Measurements from ENCODE around the gene FBXW8.
A peak's percentile ranks its signal among the peaks of the same experiment; 100 is the strongest.

FBXW8 gene

DNA sequence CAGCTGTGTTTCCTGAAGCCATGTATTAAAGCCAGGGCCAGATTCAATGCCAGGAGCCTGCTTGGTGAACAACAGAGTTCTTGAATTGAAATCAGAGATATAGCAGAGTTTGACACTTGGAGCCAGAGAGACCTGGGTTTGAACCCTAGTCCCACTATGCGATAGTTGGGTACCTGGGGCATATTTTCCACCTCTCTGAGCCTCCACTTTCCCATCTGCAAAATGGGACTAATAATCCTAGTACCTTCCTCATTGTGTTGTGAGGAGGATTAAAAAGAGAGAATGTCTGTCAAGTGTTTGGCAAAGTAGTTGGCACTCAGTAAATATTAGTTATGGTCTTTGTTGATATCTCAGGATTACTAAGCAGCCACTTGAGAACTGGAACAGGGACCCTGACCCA lies 23.5 kb upstream of the FBXW8 start:
- DNase-seq (ENCODE audit: low read depth in 3 of 3) = no peak

GRCh38 chr12:116887897-116888296 lies 22.9 kb upstream of the FBXW8 start:
- no peak for DNase-seq (ENCODE audit: low read depth in 3 of 3)

DNA sequence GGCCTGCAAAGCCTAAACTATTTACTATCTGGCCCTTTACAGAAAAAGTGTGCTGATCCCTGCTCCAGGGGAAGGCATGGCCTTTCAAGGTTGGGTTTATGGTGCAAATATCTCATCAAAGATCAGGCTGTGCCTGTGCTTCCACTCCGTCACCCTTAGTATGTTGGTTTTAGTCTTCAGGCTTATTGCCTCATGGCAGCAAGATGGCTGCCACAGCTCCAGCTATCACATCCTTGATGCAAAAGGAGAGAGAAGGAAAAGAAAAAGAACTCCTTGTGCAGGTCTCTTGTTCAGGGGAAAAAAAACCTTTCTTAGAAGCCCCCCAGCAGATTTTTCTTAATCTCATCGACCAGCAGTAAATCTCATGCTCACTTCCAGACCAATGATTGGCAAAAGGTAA lies 20.4 kb upstream of the FBXW8 start:
- no peak for DNase-seq (ENCODE audit: low read depth in 3 of 3)

GRCh38 chr12:116891019-116891418 lies 19.7 kb upstream of the FBXW8 start:
- DNase-seq (ENCODE audit: low read depth in 3 of 3) = no peak

DNA sequence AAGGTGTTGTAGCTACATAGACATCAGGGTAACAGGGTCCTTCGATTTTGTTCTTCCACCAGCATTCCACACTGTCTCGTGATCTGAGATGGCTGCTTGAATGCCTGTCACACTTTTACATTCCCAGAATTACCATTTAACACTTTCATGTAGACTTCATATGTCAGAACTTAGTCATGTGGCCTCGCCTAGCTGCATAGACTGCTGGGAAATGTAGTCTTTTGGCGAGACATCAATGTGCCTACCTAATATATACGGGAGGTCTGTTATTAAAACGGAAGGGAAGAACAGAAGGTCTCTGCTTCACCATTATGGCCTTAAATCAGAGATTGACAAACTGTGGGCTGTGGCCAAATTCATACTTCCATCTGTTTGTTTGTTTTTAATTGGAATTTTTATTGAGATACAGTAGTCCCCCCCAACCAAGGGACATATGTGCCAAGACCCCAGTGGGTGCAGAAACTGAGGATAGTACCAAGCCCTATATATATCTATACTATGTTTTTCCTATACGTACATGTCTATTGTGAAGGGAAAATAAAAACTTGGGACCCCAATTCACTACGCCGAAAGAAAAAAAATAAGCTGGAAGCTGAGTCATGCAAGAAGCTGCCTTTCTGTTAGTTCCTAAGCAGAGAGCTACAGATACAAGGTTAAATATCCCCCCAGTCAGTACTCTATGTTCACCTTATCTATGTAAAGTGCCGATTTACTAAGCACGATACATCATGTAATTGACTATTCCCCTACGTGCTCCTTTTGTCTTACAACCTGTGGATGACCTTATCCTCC lies 18.2 kb upstream of the FBXW8 start:
- no peak for DNase-seq (ENCODE audit: low read depth in 3 of 3)

- no peak for DNase-seq (ENCODE audit: low read depth in 3 of 3)
Observed at GRCh38 chr12:116894913-116895312, 15.8 kb upstream of the FBXW8 start.

DNA sequence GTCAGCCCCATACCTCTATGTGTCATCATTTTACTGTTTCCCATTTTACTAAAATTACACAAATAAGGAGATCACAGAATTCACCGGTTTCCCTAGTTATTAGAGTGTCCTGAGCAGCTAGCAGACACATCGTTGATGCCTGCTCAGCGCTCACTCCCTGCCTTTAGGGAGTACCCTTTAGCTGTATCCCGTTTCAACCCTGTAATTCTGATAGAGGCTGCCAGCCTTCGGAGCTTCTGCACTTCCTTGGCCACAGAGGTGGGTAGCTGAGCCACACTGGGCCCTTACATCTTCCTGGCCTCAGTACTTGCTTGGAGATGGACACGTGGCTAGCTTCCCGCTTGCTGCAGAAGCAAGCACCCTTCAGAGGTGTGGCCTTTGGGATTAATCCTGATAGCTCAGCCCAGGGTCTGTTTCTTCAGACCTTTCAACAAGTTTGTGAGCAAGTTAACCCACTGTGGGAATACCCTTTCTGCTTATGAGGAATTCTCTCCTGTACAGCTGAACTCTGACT lies 14.3 kb upstream of the FBXW8 start:
- DNase-seq (ENCODE audit: low read depth in 3 of 3) = no peak

GRCh38 chr12:116897476-116897875 lies 13.3 kb upstream of the FBXW8 start:
- DNase-seq (ENCODE audit: low read depth in 3 of 3) = no peak

- DNase-seq (ENCODE audit: low read depth in 3 of 3) = no peak
Observed at GRCh38 chr12:116898669-116899068, 12.1 kb upstream of the FBXW8 start.

DNA sequence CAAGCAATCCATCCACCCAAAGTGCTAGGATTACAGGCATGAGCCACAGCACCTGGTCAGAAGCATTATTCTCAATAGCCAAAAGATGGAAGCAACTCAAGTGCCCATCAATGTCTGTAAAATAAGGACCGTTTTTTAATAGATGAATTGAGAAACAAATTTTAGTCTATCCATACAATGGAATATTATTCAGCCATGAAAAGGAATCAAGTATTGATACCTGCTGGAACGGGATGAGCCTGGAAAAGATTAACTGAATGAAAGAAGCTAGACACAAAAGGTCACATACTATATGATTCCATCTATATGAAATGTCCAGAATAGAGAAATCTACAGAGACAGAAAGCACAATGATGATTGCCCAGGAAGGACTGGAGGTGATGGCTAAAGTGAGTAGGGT lies 9.1 kb upstream of the FBXW8 start:
- DNase-seq (ENCODE audit: low read depth in 3 of 3) = no peak

DNA sequence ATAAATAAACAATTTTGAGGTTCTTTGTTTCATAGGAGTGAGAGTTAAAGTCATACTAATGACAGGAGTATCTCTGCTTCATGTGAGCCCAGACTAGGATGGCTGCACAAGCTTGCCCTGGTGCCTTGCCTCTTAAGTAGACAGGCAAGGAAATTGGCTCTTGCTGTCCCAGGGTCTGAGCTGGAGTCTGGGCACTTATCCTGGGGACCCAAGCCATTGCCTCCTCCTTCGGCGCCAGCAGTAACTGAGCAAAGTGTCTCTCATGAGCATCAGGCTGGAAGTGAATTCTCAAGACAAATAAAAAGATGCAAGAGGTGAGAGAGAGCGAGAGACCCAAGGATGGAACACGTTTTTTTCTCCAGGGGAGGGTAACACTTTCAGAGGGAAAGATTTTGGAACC lies 6.9 kb upstream of the FBXW8 start:
- DNase-seq (ENCODE audit: low read depth in 3 of 3) = no peak

- DNase-seq (ENCODE audit: low read depth in 3 of 3) = no peak
Observed at GRCh38 chr12:116906285-116906684, 4.5 kb upstream of the FBXW8 start.

DNA sequence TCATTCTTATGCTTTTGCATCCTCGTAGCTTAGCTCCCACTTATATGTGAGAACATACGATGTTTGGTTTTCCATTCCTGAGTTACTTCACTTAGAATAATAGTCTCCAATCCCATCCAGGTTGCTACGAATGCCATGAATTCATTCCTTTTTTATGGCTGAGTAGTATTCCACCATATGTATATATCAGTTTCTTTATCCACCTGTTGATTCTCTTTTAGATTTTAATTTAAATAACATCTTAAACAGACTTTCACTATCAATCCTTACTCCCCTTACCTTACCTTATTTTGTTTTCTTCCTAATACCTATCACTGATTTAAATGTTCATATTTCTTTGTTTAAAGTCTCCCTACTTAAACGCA lies 488 bp upstream of the FBXW8 start:
- DNase-seq (ENCODE audit: low read depth in 3 of 3) = no peak

DNA sequence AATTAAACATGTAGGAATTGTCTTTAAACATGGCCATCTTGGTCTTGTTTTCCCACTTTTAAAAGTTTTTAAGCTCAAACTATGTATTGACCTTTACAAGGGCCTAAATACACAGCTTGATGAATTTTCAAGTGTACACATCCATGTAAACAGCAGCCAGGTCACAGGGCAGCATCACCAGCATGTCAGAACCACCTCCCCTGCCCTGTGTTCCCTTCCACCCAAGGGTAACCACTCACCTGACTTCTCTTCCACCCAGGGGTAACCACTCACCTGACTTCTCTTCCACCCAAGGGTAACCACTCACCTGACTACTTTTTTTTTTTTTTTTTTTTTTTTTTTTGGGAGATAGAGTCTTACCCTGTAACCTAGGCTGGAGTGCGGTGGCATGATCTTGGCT lies 4.6 kb downstream of the FBXW8 start:
- DNase-seq (ENCODE audit: low read depth in 3 of 3) = no peak

- DNase-seq (ENCODE audit: low read depth in 3 of 3) = no peak
Observed at GRCh38 chr12:116916122-116916521, 5.4 kb downstream of the FBXW8 start.

- peak in 2 of 3 donors; percentile 12 to 33 for DNase-seq (ENCODE audit: low read depth in 3 of 3)
Observed at GRCh38 chr12:116916714-116917114, 6.0 kb downstream of the FBXW8 start.

GRCh38 chr12:116918464-116918863 lies 7.7 kb downstream of the FBXW8 start:
- DNase-seq (ENCODE audit: low read depth in 3 of 3) = no peak

DNA sequence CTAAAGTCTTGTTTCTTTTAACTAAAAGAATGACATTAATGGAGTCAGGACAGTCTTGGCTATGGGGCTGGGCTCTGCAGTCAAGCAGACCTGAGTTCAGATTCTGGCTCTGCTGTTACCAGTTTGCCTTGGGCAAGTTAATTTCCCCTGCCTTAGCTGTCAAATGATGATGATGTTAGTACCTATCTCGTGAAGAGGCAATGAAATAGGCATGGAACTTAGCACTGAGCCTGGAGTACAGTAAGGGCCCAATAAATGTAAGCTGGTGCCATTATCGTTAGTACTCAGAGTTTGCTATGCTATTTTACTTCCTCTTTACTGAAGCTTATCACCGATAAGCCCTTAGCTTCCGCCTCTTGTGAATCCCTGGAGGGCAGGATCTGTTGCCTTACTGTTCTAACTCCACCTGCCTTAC lies 8.5 kb downstream of the FBXW8 start:
- no peak for DNase-seq (ENCODE audit: low read depth in 3 of 3)

- DNase-seq (ENCODE audit: low read depth in 3 of 3) = no peak
Observed at GRCh38 chr12:116919706-116920485, 9.1 kb downstream of the FBXW8 start.

GRCh38 chr12:116920939-116921338 lies 10.2 kb downstream of the FBXW8 start:
- DNase-seq (ENCODE audit: low read depth in 3 of 3) = no peak

- DNase-seq (ENCODE audit: low read depth in 3 of 3) = no peak
Observed at GRCh38 chr12:116922194-116922897, 11.6 kb downstream of the FBXW8 start.
